ENCODE measurements around the gene SAPCD2. TPM values are rescaled to one million over a fixed set of nuclear protein-coding genes. Genes with fewer than 3 reads are reported as not detected.

Gene SAPCD2
- total RNA-seq, 1 donor from 2014 or later = 0.22 TPM

DNA sequence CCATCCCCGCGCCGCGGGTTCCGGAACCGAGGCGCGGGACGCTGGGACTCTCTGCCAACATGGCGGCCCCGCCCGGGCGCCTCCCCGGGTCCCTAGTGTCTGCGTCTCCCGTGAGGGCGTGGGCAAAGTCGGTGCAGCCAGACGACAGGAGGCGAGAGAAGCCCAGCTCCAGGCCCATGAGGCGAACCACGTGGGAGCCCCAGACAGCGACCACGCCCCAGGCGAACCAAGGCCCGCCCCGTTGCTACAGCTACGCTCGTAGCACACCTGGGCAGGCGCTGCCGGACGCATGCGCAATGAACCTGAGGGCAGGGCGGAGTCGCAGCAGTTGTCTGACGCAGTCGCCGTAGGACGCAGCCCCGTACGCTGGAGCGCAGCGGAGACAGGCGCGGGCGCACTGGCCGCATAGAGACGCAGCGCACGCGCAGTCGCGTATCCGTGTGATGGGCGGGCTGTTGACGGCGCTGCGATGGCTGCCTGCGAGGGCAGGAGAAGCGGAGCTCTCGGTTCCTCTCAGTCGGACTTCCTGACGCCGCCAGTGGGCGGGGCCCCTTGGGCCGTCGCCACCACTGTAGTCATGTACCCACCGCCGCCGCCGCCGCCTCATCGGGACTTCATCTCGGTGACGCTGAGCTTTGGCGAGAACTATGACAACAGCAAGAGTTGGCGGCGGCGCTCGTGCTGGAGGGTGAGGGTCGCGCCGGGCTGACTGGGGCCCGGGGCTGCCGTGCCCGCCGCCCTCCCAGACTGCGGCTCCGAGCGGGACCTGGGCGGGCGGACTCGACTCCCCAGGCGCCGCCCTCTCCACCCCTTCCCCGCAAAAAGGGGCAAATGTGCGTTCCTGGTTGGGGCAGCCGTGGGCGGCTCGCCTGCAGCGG, 16.4 kb upstream of the SAPCD2 start, which contains the start of gene MAN1B1:
TSS of gene MAN1B1 (plus strand) at position 455 of the 878 bp plus-strand sequence. CDS start at position 470, 15 bp downstream.
- DNase-seq (ENCODE audit: missing footprints) = peak; percentile 100
- intact Hi-C loops (cut with DNase I) = no loop called here
- ATAC-seq = peak; percentile 95

- intact Hi-C loops (cut with DNase I) = no loop called here
- ATAC-seq (peak; percentile 46), DNase-seq (ENCODE audit: missing footprints) (no peak)
Observed at GRCh38 chr9:137085920-137086530, 15.7 kb upstream of the SAPCD2 start.

DNA sequence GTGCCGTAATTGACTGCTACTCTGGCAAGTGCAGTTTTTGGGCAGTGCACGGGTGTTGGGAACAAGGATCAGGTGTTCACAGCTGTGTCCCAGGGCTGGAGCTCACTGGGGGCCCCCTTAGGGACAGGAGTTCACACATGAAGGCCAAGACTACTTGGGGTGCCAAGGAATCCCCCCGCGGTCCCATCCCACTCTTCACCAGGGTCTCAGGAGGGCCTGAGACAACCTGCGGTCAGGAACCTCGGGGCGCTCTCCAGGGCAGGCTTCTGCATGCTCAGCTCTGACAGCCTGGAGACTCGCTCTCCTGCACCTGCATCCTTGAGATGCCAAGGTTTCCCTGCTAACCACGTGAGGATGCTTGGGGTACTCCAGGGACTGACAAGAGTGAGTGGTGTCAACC, 14.2 kb upstream of the SAPCD2 start:
- ATAC-seq = no peak
- DNase-seq (ENCODE audit: missing footprints) = peak; percentile 48
- intact Hi-C loops (cut with DNase I) = no loop called here

GRCh38 chr9:137083394-137084004, 13.1 kb upstream of the SAPCD2 start:
- intact Hi-C loops (cut with DNase I) = no loop called here
- peak; percentile 83 for DNase-seq (ENCODE audit: missing footprints)
- ATAC-seq = no peak

DNA sequence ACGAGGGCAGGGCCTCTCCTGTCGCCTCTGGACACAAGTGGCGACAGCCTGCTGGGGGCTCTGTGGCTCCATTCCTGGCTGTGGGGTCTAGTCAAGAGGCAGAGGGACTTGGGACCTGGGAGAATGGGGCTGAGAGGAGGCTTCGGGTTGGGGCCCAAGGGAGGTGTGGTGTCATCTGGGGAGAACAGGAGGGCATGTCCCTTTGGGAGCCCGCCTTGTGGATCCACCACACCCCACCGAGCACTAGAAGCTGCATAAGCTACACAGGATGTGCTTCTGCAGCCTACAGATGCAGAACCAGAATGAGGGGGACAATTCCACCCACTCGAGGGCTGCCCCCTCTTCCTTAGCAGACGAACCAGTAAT, 12.6 kb upstream of the SAPCD2 start:
- ATAC-seq (no peak), DNase-seq (ENCODE audit: missing footprints) (peak; percentile 55)
- intact Hi-C loops (cut with DNase I) = no loop called here

- ATAC-seq = no peak
- peak; percentile 56 for DNase-seq (ENCODE audit: missing footprints)
- intact Hi-C loops (cut with DNase I) = no loop called here
Observed at GRCh38 chr9:137082222-137082924, 12.0 kb upstream of the SAPCD2 start.

GRCh38 chr9:137080260-137081122, 10.1 kb upstream of the SAPCD2 start:
- ATAC-seq (no peak), DNase-seq (ENCODE audit: missing footprints) (peak; percentile 64)
- intact Hi-C loops (cut with DNase I) = no loop called here

DNA sequence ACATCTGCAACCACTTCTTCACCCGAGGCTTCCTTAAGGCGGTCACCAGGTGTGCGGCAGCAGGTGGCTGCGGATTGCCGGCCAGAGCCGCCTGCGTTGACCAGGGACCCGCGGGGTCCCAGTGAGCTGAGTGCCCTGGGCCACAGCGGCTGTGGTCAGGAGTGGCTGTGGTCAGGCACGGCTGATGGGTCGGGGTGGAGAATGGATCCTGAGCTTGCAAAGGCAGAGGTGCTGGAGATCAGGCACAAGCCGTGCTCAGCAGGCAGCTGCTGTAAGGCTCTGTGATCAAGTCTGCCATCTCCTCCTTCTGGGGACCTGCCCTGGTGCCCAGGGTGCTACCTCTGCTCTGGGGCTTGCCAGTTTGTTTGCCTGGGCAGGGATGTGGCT, 9.0 kb upstream of the SAPCD2 start:
- intact Hi-C loops (cut with DNase I) = no loop called here
- ATAC-seq = no peak
- DNase-seq (ENCODE audit: missing footprints) = peak; percentile 51

DNA sequence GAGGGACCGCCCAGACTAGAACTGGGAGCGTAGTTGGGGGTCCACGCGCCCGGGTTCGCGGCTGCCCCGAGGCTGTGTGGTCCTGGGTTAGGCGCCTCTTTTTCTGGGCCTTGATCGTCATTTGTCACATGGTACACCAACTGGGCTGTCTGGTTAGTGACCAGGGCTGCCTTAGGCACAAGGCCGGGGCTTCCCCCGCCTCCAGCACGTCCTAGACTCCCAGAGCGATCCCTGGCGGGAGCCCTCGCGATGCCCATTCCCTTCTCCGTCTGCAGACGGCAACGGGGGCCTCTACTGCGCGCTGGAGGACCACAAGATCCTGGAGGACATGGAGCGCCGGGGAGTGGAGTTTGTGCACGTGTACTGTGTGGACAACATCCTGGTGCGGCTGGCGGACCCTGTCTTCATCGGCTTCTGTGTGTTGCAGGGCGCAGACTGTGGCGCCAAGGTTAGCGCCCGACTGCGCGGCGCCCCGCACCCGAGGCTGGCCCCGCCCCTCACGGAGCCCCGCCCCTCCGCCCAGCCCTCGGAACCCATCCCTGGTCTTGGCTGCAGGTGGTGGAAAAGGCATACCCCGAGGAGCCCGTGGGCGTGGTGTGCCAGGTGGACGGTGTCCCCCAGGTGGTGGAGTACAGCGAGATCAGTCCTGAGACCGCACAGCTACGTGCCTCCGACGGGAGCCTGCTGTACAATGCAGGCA, 8.5 kb upstream of the SAPCD2 start:
- peak; percentile 59 for DNase-seq (ENCODE audit: missing footprints)
- ATAC-seq = no peak
- intact Hi-C loops (cut with DNase I) = no loop called here

GRCh38 chr9:137077758-137078693, 7.7 kb upstream of the SAPCD2 start:
- DNase-seq (ENCODE audit: missing footprints) (peak; percentile 71), ATAC-seq (peak; percentile 6)
- intact Hi-C loops (cut with DNase I) = no loop called here

DNA sequence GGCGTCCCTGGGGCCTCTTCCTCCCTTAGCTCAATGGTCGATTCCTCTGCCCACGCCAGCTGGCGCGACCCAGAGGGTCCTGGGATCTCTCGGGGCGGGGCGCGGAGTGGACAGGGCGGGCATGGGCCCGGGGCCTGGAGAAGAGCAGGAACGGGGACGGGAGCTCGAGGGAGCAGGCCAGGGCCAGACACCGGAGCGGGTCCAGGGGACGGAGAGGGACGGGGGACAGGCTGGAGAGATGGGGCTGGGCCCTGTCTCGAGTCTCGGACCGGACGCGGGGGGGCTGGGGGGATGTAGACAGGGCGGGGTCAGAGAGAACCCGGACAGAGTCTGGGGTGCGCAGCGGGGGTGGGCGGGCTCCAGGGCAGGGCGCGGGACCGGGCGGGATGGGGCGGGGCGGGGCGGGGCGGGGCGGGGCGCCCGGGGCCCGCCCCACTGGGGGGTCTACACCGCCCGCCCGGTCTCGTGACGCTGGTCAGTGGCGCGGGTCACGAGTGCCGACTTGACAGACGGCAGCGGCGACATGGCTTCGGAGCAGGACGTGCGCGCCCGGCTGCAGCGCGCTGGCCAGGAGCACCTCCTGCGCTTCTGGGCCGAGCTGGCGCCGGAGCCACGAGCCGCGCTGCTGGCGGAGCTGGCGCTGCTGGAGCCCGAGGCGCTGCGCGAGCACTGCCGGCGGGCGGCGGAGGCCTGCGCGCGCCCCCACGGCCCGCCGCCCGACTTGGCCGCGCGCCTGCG, 6.8 kb upstream of the SAPCD2 start, which contains the start of gene UAP1L1:
TSS of gene UAP1L1 (plus strand) at position 508 of the 738 bp plus-strand sequence. CDS start at position 524, 16 bp downstream.
- peak; percentile 91 for DNase-seq (ENCODE audit: missing footprints)
- intact Hi-C loops (cut with DNase I) = no loop called here
- ATAC-seq = peak; percentile 83

DNA sequence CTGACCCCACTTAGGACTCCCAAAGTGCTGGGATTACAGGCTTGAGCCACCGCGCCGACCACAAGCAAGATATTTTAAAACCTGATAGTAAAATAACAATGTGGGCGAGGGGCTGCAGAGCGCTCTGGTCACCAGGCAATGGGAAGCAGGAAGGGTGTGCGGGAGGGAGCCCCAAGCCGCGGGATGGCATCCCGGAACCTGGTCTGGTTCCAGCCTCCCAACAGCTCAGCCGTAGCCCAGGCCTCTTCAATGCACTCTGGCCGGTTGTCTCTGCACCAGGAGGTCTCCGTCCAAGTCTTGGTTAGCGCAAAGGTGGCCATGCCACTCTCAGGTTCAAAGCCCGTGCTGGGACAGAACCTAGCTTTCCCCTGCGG, 6.3 kb upstream of the SAPCD2 start:
- ATAC-seq (peak; percentile 11), DNase-seq (ENCODE audit: missing footprints) (peak; percentile 58)
- intact Hi-C loops (cut with DNase I) = no loop called here

- intact Hi-C loops (cut with DNase I) = no loop called here
- no peak for ATAC-seq
- DNase-seq (ENCODE audit: missing footprints) = no peak
Observed at GRCh38 chr9:137075275-137075775, 5.0 kb upstream of the SAPCD2 start.

- DNase-seq (ENCODE audit: missing footprints) = peak; percentile 45
- intact Hi-C loops (cut with DNase I) = no loop called here
- ATAC-seq = no peak
Observed at GRCh38 chr9:137074657-137075274, 4.4 kb upstream of the SAPCD2 start.

- DNase-seq (ENCODE audit: missing footprints) (no peak), ATAC-seq (no peak)
- intact Hi-C loops (cut with DNase I) = no loop called here
Observed at GRCh38 chr9:137073992-137074399, 3.6 kb upstream of the SAPCD2 start.

Measured in Right ventricle myocardium inferior (tissue), 1 donor.